Activated T-cell treated with anti-CD3 and anti-CD28 coated beads, Interleukin-2, amount 50 U/mL, for 4 hours (primary cell): ENCODE measurements around the gene CACNA1F. TPM values are rescaled to one million over a fixed set of nuclear protein-coding genes. Genes with fewer than 3 reads are reported as not detected.

Experiments used
- ATAC-seq, 2 donors: fragments of 200-7000 bp; cut with Tn5 transposase; one replicate each; pipeline ENCODE4 v1.10.0; 2021
- DNase-seq: peaks from one replicate; pipeline ENCODE4 v3.0.0-alpha.2; 2020
- H3K27me3 Mint-ChIP-seq: one replicate; pipeline ENCODE4 v1.8.0; 2021; ENCODE audit warnings: low read depth, mixed read lengths
- H3K36me3 Mint-ChIP-seq: one replicate; pipeline ENCODE4 v1.8.0; 2022; ENCODE audit warnings: mixed read lengths; ENCODE audit not compliant: insufficient read depth
- H3K4me1 Mint-ChIP-seq: one replicate; pipeline ENCODE4 v1.8.0; 2021; ENCODE audit warnings: low read depth, mixed read lengths
- H3K4me3 Mint-ChIP-seq: one replicate; pipeline ENCODE4 v1.8.0; 2021; ENCODE audit warnings: mild to moderate bottlenecking, moderate library complexity, mixed read lengths
- H3K9me3 Mint-ChIP-seq: one replicate; pipeline ENCODE4 v1.8.0; 2021; ENCODE audit warnings: mixed read lengths
- total RNA-seq, 3 donors: library from RNA; stranded (reverse); gene quantifications; one replicate each; pipeline ENCODE4 v1.2.1, GENCODE V29; 2021

Gene CACNA1F
- total RNA-seq, 3 donors from 2014 or later, result 0.13 to 0.19 TPM; not detected in 1

- Mint-ChIP-seq H3K36me3 (no peaks in the 10 kb centered on the region), H3K9me3 (no peaks in the 10 kb centered on the region), H3K4me3 (no peak overlapping the region), H3K4me1 (peaks cover 17% of the 10 kb centered on the region), H3K27me3 (no peaks in the 10 kb centered on the region)
- ATAC-seq (no peak), DNase-seq (no peak)
Observed at GRCh38 chrX:49228185-49228584, 5.0 kb downstream of the CACNA1F start.

- no peak for DNase-seq
- no peak for ATAC-seq
- Mint-ChIP-seq H3K4me1 (peaks cover 15% of the 10 kb centered on the region), H3K9me3 (no peaks in the 10 kb centered on the region), H3K36me3 (no peaks in the 10 kb centered on the region), H3K4me3 (no peak overlapping the region), H3K27me3 (no peaks in the 10 kb centered on the region)
Observed at GRCh38 chrX:49227726-49228125, 5.4 kb downstream of the CACNA1F start.

GRCh38 chrX:49226946-49227345, 6.2 kb downstream of the CACNA1F start:
- H3K27me3 Mint-ChIP-seq, result no peaks in the 10 kb centered on the region

GRCh38 chrX:49225858-49226257, 7.3 kb downstream of the CACNA1F start:
- peaks cover 7% of the 10 kb centered on the region for H3K4me1 Mint-ChIP-seq
- no peaks in the 10 kb centered on the region for H3K27me3 Mint-ChIP-seq
- no peaks in the 10 kb centered on the region for H3K9me3 Mint-ChIP-seq
- H3K36me3 Mint-ChIP-seq, result no peaks in the 10 kb centered on the region
- no peak overlapping the region for H3K4me3 Mint-ChIP-seq
- ATAC-seq (no peak), DNase-seq (no peak)

More at GRCh38 chrX:49226946-49227345, 6.2 kb downstream of the CACNA1F start:
- H3K4me1 Mint-ChIP-seq, result peaks cover 14% of the 10 kb centered on the region
- no peaks in the 10 kb centered on the region for H3K9me3 Mint-ChIP-seq
- ATAC-seq (no peak), DNase-seq (no peak)
- no peak overlapping the region for H3K4me3 Mint-ChIP-seq
- H3K36me3 Mint-ChIP-seq, result no peaks in the 10 kb centered on the region

- Mint-ChIP-seq H3K36me3 (no peaks in the 10 kb centered on the region), H3K4me3 (no peak overlapping the region), H3K27me3 (no peaks in the 10 kb centered on the region), H3K9me3 (no peaks in the 10 kb centered on the region), H3K4me1 (peaks cover 2% of the 10 kb centered on the region)
- DNase-seq (no peak), ATAC-seq (no peak)
Observed at GRCh38 chrX:49221868-49222267, 11.3 kb downstream of the CACNA1F start.

GRCh38 chrX:49220100-49220499, 13.0 kb downstream of the CACNA1F start:
- Mint-ChIP-seq H3K27me3 (no peaks in the 10 kb centered on the region), H3K36me3 (no peaks in the 10 kb centered on the region), H3K4me3 (no peak overlapping the region), H3K4me1 (peaks cover 2% of the 10 kb centered on the region), H3K9me3 (no peaks in the 10 kb centered on the region)
- no peak for DNase-seq
- ATAC-seq, result no peak

GRCh38 chrX:49214996-49215526, 18.1 kb downstream of the CACNA1F start:
- Mint-ChIP-seq H3K36me3 (no peaks in the 10 kb centered on the region), H3K9me3 (no peaks in the 10 kb centered on the region), H3K4me3 (no peak overlapping the region), H3K4me1 (peaks cover 2% of the 10 kb centered on the region), H3K27me3 (peaks cover 2% of the 10 kb centered on the region)
- ATAC-seq (no peak), DNase-seq (no peak)

- H3K4me3 Mint-ChIP-seq, result no peak overlapping the region
- no peak for ATAC-seq
- H3K36me3 Mint-ChIP-seq, result no peaks in the 10 kb centered on the region
- no peaks in the 10 kb centered on the region for H3K9me3 Mint-ChIP-seq
- peaks cover 2% of the 10 kb centered on the region for H3K27me3 Mint-ChIP-seq
- DNase-seq, result no peak
- no peaks in the 10 kb centered on the region for H3K4me1 Mint-ChIP-seq
Observed at GRCh38 chrX:49214416-49214815, 18.7 kb downstream of the CACNA1F start.

- Mint-ChIP-seq H3K36me3 (no peaks in the 10 kb centered on the region), H3K9me3 (no peaks in the 10 kb centered on the region), H3K4me3 (no peak overlapping the region), H3K4me1 (no peaks in the 10 kb centered on the region), H3K27me3 (peaks cover 2% of the 10 kb centered on the region)
- ATAC-seq (no peak), DNase-seq (no peak)
Observed at GRCh38 chrX:49212861-49213260, 20.3 kb downstream of the CACNA1F start.

- ATAC-seq, result no peak
- Mint-ChIP-seq H3K36me3 (no peaks in the 10 kb centered on the region), H3K9me3 (no peaks in the 10 kb centered on the region)
Observed at GRCh38 chrX:49212209-49212608, 20.9 kb downstream of the CACNA1F start.

GRCh38 chrX:49211074-49211473, 22.1 kb downstream of the CACNA1F start:
- no peak overlapping the region for H3K4me3 Mint-ChIP-seq
- no peaks in the 10 kb centered on the region for H3K36me3 Mint-ChIP-seq
- H3K27me3 Mint-ChIP-seq, result peaks cover 2% of the 10 kb centered on the region
- H3K4me1 Mint-ChIP-seq, result no peaks in the 10 kb centered on the region
- DNase-seq, result no peak
- H3K9me3 Mint-ChIP-seq, result no peaks in the 10 kb centered on the region
- no peak for ATAC-seq

More at GRCh38 chrX:49212209-49212608, 20.9 kb downstream of the CACNA1F start:
- Mint-ChIP-seq H3K4me1 (no peaks in the 10 kb centered on the region), H3K27me3 (peaks cover 2% of the 10 kb centered on the region), H3K4me3 (no peak overlapping the region)
- no peak for DNase-seq

- H3K4me1 Mint-ChIP-seq, result no peaks in the 10 kb centered on the region
- peaks cover 2% of the 10 kb centered on the region for H3K27me3 Mint-ChIP-seq
- DNase-seq (no peak), ATAC-seq (no peak)
- H3K4me3 Mint-ChIP-seq, result no peak overlapping the region
- H3K9me3 Mint-ChIP-seq, result no peaks in the 10 kb centered on the region
- H3K36me3 Mint-ChIP-seq, result no peaks in the 10 kb centered on the region
Observed at GRCh38 chrX:49210406-49210805, 22.7 kb downstream of the CACNA1F start.

- H3K4me1 Mint-ChIP-seq, result no peaks in the 10 kb centered on the region
Observed at GRCh38 chrX:49209434-49210251, 23.5 kb downstream of the CACNA1F start.

GRCh38 chrX:49208399-49208798, 24.7 kb downstream of the CACNA1F start:
- Mint-ChIP-seq H3K27me3 (peaks cover 2% of the 10 kb centered on the region), H3K4me1 (no peaks in the 10 kb centered on the region), H3K36me3 (no peaks in the 10 kb centered on the region), H3K4me3 (no peak overlapping the region), H3K9me3 (no peaks in the 10 kb centered on the region)
- DNase-seq, result no peak
- ATAC-seq, result no peak

More at GRCh38 chrX:49209434-49210251, 23.5 kb downstream of the CACNA1F start:
- Mint-ChIP-seq H3K9me3 (no peaks in the 10 kb centered on the region), H3K36me3 (no peaks in the 10 kb centered on the region), H3K4me3 (no peak overlapping the region), H3K27me3 (peaks cover 2% of the 10 kb centered on the region)
- ATAC-seq (no peak), DNase-seq (no peak)

GRCh38 chrX:49206543-49206942, 26.6 kb downstream of the CACNA1F start:
- Mint-ChIP-seq H3K4me1 (no peaks in the 10 kb centered on the region), H3K9me3 (no peaks in the 10 kb centered on the region), H3K36me3 (no peaks in the 10 kb centered on the region), H3K27me3 (peaks cover 2% of the 10 kb centered on the region), H3K4me3 (no peak overlapping the region)
- ATAC-seq (no peak), DNase-seq (no peak)
